ENCODE measurements around the gene GDPD3.

GRCh38 chr16:30063278-30063892 lies 50.0 kb downstream of the GDPD3 start:
- TF ChIP-seq CTCF (IDR thresholded peaks at IDR 0.05) (no peak), POLR2A (IDR thresholded peaks at IDR 0.05) (no peak), POLR2AphosphoS5 (IDR thresholded peaks at IDR 0.05; ENCODE audit: insufficient read depth in 1 of 2, low read depth in 1 of 2) (no peak)

All from vagina (tissue), 2 donors.